HL-60/S4 (cell line): ENCODE measurements around the gene GPR78.
"Not testable (repeated sequence)": the region's sequence is repeated elsewhere in the genome, so short reads cannot be mapped to it uniquely, and the experiment has no call there.

Experiments used
- in situ Hi-C: fragments of 300-500 bp; cut with MboI; formaldehyde crosslinking; loops from 2 replicates; pipeline ENCODE4 v1.14.3; 2022; ENCODE audit warnings: low sequenced_read_pairs

Gene GPR78

GRCh38 chr4:8560265-8561047 lies 19.7 kb upstream of the GPR78 start:
- in situ Hi-C loops, result no loop called here

GRCh38 chr4:8564595-8564994 lies 15.6 kb upstream of the GPR78 start:
- in situ Hi-C loops, result no loop called here

- in situ Hi-C loops, result no loop called here
Measured at GRCh38 chr4:8568068-8568668, 12.0 kb upstream of the GPR78 start.

GRCh38 chr4:8570201-8570600 lies 10.0 kb upstream of the GPR78 start:
- in situ Hi-C loops, result no loop called here

GRCh38 chr4:8571702-8572685 lies 8.2 kb upstream of the GPR78 start:
- in situ Hi-C loops, result no loop called here

- in situ Hi-C loops, result no loop called here
Measured at GRCh38 chr4:8573266-8573665, 6.9 kb upstream of the GPR78 start.

- in situ Hi-C loops, result no loop called here
Measured at GRCh38 chr4:8574796-8575370, 5.3 kb upstream of the GPR78 start.

- in situ Hi-C loops, result no loop called here
Measured at GRCh38 chr4:8575457-8575856, 4.7 kb upstream of the GPR78 start.

- in situ Hi-C loops, result not testable (repeated sequence)
Measured at GRCh38 chr4:8576591-8576990, 3.6 kb upstream of the GPR78 start.

- in situ Hi-C loops, result no loop called here
Measured at GRCh38 chr4:8577046-8577445, 3.1 kb upstream of the GPR78 start.

- in situ Hi-C loops, result no loop called here
Measured at GRCh38 chr4:8577972-8578371, 2.2 kb upstream of the GPR78 start.

GRCh38 chr4:8578717-8579116 lies 1.5 kb upstream of the GPR78 start:
- in situ Hi-C loops, result no loop called here

GRCh38 chr4:8579526-8580320 lies 469 bp upstream of the GPR78 start:
- in situ Hi-C loops, result no loop called here

GRCh38 chr4:8581094-8581861 lies 1.1 kb downstream of the GPR78 start:
- in situ Hi-C loops, result no loop called here

- in situ Hi-C loops, result no loop called here
Measured at GRCh38 chr4:8582016-8582415, 1.8 kb downstream of the GPR78 start.

- in situ Hi-C loops, result no loop called here
Measured at GRCh38 chr4:8582436-8582835, 2.2 kb downstream of the GPR78 start.

GRCh38 chr4:8582941-8583654 lies 2.9 kb downstream of the GPR78 start:
- in situ Hi-C loops, result no loop called here

GRCh38 chr4:8583655-8584025 lies 3.4 kb downstream of the GPR78 start:
- in situ Hi-C loops, result no loop called here

- in situ Hi-C loops, result no loop called here
Measured at GRCh38 chr4:8585186-8585585, 5.0 kb downstream of the GPR78 start.
